Thyroid gland (tissue), 4 donors: Measurements from ENCODE around the gene ARL4C.

Experiments
- CTCF ChIP-seq, 6 experiments: fragments of 200-600 bp in 3 of 6; fragments of 450-650 bp in 3 of 6; sonication (generic) in 3 of 6; IDR thresholded peaks; one replicate each; pipeline ENCODE4 v1.5.1; 2016 to 2019; ENCODE audit warnings: antibody characterized with exemption in 6 of 6, mild to moderate bottlenecking in 2 of 6, inconsistent platforms in 1 of 6, moderate library complexity in 1 of 6
- POLR2A ChIP-seq, 2 donors: fragments of 450-650 bp; IDR thresholded peaks; one replicate each; pipeline ENCODE4 v1.6.1; 2017; ENCODE audit warnings: antibody characterized with exemption in 2 of 2, mild to moderate bottlenecking in 2 of 2, moderate library complexity in 1 of 2

GRCh38 chr2:234528410-234529148 lies 31.7 kb upstream of the ARL4C start:
- TF ChIP-seq CTCF (IDR thresholded peaks at IDR 0.05) (no peak), POLR2A (IDR thresholded peaks at IDR 0.05) (no peak)
